K562 (cell line): ENCODE data around the gene KRIT1. TPM values are rescaled to one million over a fixed set of nuclear protein-coding genes. Genes with fewer than 3 reads are reported as not detected.

Experiments used
- ATAC-seq: fragments of 200-7000 bp; cut with Tn5 transposase; 3 replicates; pipeline ENCODE4 v1.9.1; 2020; ENCODE audit warnings: moderate library complexity
- BruUV-seq: library from RNA; stranded (reverse); fragments of 400-500 nt; replicated peaks from 2 replicates; lab custom pipeline; 2021; lab: Mats Ljungman, UMichigan
- CTCF ChIA-PET: fragments of 300-600 bp; formaldehyde crosslinking; extraction: SDS; loops from one replicate; lab custom pipeline; 2021; ENCODE audit warnings: low intra/inter-chr PET ratio; lab: Yijun Ruan, JAX
- POLR2A ChIA-PET: fragments of 300-600, 350-650 bp; sonication (Branson Sonifier 250); formaldehyde crosslinking; extraction: SDS; loops from one replicate; lab custom pipeline; 2021; ENCODE audit warnings: antibody characterized with exemption, inconsistent platforms; lab: Yijun Ruan, JAX
- DNase-seq, 4 experiments: peaks; one replicate each; pipeline versions ENCODE4 v3.0.0 to v3.0.0-alpha.2; 2011 to 2018; ENCODE audit warnings: low spot score in 3 of 4, mixed read lengths in 3 of 4; ENCODE audit errors: extremely low read depth in 1 of 4
- FAIRE-seq: peaks from 2 replicates; lab custom pipeline; 2011; peaks lifted over from hg19 to GRCh38; lab: Jason Lieb, UNC
- H2AFZ ChIP-seq: 2 replicates; pipeline ENCODE4 v1.6.0; 2011; ENCODE audit warnings: low read depth, low read length, control low read depth, inconsistent platforms
- H3K27ac ChIP-seq: fragments of 200-600 bp; 3 replicates; pipeline ENCODE4 v1.8.0; 2011; ENCODE audit warnings: low read depth, mild to moderate bottlenecking, control low read depth, inconsistent platforms, low read length, moderate library complexity, mixed read lengths; ENCODE audit errors: extremely low read depth
- H3K27me3 ChIP-seq, 2 experiments: fragments of 300-600 bp in 1 of 2; 2 replicates in 1 of 2; 3 replicates in 1 of 2; pipeline versions ENCODE4 v1.6.0 to v1.8.0; 2011; ENCODE audit warnings: inconsistent platforms in 2 of 2, low read length in 2 of 2, mild to moderate bottlenecking in 1 of 2, mixed read lengths in 1 of 2, moderate library complexity in 1 of 2; ENCODE audit not compliant: control insufficient read depth in 2 of 2, insufficient read depth in 2 of 2
- H3K36me3 ChIP-seq: fragments of 300-600 bp; 3 replicates; pipeline ENCODE4 v1.8.0; 2011; ENCODE audit warnings: mild to moderate bottlenecking, low read length, inconsistent platforms; ENCODE audit not compliant: control insufficient read depth, insufficient read depth
- H3K4me1 ChIP-seq, 2 experiments: fragments of 200-600 bp in 1 of 2; replicated peaks in 1 of 2; 2 replicates in 1 of 2; 3 replicates in 1 of 2; pipeline versions ENCODE4 v1.5.1 to v1.8.0; 2011; ENCODE audit warnings: inconsistent platforms in 2 of 2, low read length in 2 of 2, mild to moderate bottlenecking in 1 of 2, mixed read lengths in 1 of 2, moderate library complexity in 1 of 2; ENCODE audit not compliant: control insufficient read depth in 2 of 2, insufficient read depth in 2 of 2
- H3K4me2 ChIP-seq: 2 replicates; pipeline ENCODE4 v1.6.1; 2011; ENCODE audit warnings: low read length, control low read depth, inconsistent platforms, mixed read lengths; ENCODE audit not compliant: insufficient read depth
- H3K4me3 ChIP-seq: fragments of 200-600 bp; sonication (generic), shearing (Covaris generic); 2 replicates; pipeline ENCODE4 v1.5.1; 2016; ENCODE audit warnings: control low read depth, inconsistent platforms
- H3K79me2 ChIP-seq: fragments of 200-600 bp; 3 replicates; pipeline ENCODE4 v1.8.0; 2011; ENCODE audit warnings: low read length, inconsistent platforms; ENCODE audit not compliant: control insufficient read depth, insufficient read depth
- H3K9ac ChIP-seq, 2 experiments: 2 replicates each; pipeline versions ENCODE4 v1.6.0 to v1.6.1; 2011; ENCODE audit warnings: low read depth in 2 of 2, low read length in 2 of 2, control low read depth in 1 of 2, inconsistent platforms in 1 of 2, mild to moderate bottlenecking in 1 of 2, mixed read lengths in 1 of 2; ENCODE audit not compliant: insufficient read depth in 1 of 2
- H3K9me1 ChIP-seq: one replicate; pipeline ENCODE4 v1.6.0; 2011; ENCODE audit warnings: inconsistent platforms, mild to moderate bottlenecking, low read length, moderate library complexity; ENCODE audit not compliant: control insufficient read depth, insufficient read depth
- H3K9me3 ChIP-seq: replicated peaks from 2 replicates; pipeline ENCODE4 v1.5.1; 2011; ENCODE audit warnings: low read depth, low read length, inconsistent platforms; ENCODE audit not compliant: control insufficient read depth, insufficient read depth
- H4K20me1 ChIP-seq: replicated peaks from 2 replicates; pipeline ENCODE4 v1.6.1; 2011; ENCODE audit warnings: low read length, inconsistent platforms, mixed read lengths; ENCODE audit not compliant: control insufficient read depth, insufficient read depth
- C11orf30 ChIP-seq: fragments of 450-650 bp; IDR thresholded peaks from 2 replicates; pipeline ENCODE4 v1.6.1; 2016; ENCODE audit warnings: low read depth, mild to moderate bottlenecking
- CBX8 ChIP-seq: fragments of 200-600 bp; sonication (generic); IDR thresholded peaks from 2 replicates; pipeline ENCODE4 v1.6.1; 2012; ENCODE audit warnings: borderline replicate concordance, mixed run types, low read depth, mild to moderate bottlenecking, moderate library complexity, mixed read lengths, low read length, control low read depth, inconsistent platforms; ENCODE audit not compliant: poor library complexity, severe bottlenecking; ENCODE audit errors: extremely low read depth
- MAZ ChIP-seq, 2 experiments: fragments of 450-650 bp in 1 of 2; sonication (generic) in 1 of 2; formaldehyde crosslinking; IDR thresholded peaks in 1 of 2; conservative IDR thresholded peaks in 1 of 2; 2 replicates each; pipeline versions ENCODE4 v1.4.0 to v1.5.0; 2020; ENCODE audit warnings: mild to moderate bottlenecking in 1 of 2, missing genetic modification reagents in 1 of 2
- POLR2A ChIP-seq: fragments of 450-650 bp; conservative IDR thresholded peaks from 2 replicates; pipeline ENCODE4 v1.6.1; 2016
- ZBTB7A ChIP-seq: IDR thresholded peaks from 2 replicates; pipeline ENCODE4 v1.6.1; 2011; ENCODE audit warnings: low read depth, mild to moderate bottlenecking, low read length, moderate library complexity, borderline replicate concordance; ENCODE audit not compliant: control insufficient read depth
- ZNF316 ChIP-seq: fragments of 450-650 bp; IDR thresholded peaks from 2 replicates; pipeline ENCODE4 v1.6.1; 2016
- ZSCAN29 ChIP-seq: fragments of 450-650 bp; IDR thresholded peaks from 2 replicates; pipeline ENCODE4 v1.6.1; 2017
- WGBS: fragments of 100-300 bp; shearing (Covaris generic); methylation state at CpG from one replicate; pipeline ENCODE4 v1.1.6; 2016; ENCODE audit warnings: low coverage, mixed read lengths; ENCODE audit not compliant: insufficient coverage; ENCODE audit errors: missing lambda C conversion rate; 5-methylcytosine and 5-hydroxymethylcytosine counted together
- in situ Hi-C: fragments of 300-500 bp; cut with MboI; formaldehyde crosslinking; loops from 4 replicates; pipeline ENCODE4 v1.15.0; 2018; ENCODE audit warnings: inconsistent platforms, mixed read lengths
- intact Hi-C: fragments of 100-400 bp; cut with micrococcal nuclease; formaldehyde crosslinking; loops from 2 replicates; pipeline ENCODE4 v1.14.2; 2022
- polyA plus RNA-seq, 8 experiments: library from polyadenylated mRNA; depleted of rRNA in 4 of 8; stranded (reverse) in 5 of 8; unstranded in 3 of 8; fragments of >200 nt; fragmentation: Nextera tagmentation in 2 of 8; fragmentation: Illumina TruSeq in 1 of 8; extraction: Ambion mirVana in 2 of 8; extraction: Trizol in 1 of 8; gene quantifications; 2 replicates each; pipeline versions ENCODE4 v1.2.1 to v1.2.3, GENCODE V29; 2011 to 2014; ENCODE audit warnings: inconsistent platforms in 1 of 8, missing spikeins in 1 of 8
- total RNA-seq, 7 experiments: library from RNA; depleted of rRNA in 6 of 7; stranded (reverse); fragments of >200 nt in 6 of 7; fragmentation: Illumina TruSeq in 2 of 7; extraction: Trizol in 2 of 7; gene quantifications; 2 replicates each; pipeline versions ENCODE4 v1.2.1 to v1.2.3, GENCODE V29; 2011 to 2021; ENCODE audit warnings: low replicate concordance in 1 of 7

The KRIT1 gene
- total and polyA plus RNA-seq, 9 of the 15 experiments (the other 6 are each of a cell fraction or from before 2014, with no cell fraction given): 21.5 to 81.4 (median 55.9) TPM

DNA sequence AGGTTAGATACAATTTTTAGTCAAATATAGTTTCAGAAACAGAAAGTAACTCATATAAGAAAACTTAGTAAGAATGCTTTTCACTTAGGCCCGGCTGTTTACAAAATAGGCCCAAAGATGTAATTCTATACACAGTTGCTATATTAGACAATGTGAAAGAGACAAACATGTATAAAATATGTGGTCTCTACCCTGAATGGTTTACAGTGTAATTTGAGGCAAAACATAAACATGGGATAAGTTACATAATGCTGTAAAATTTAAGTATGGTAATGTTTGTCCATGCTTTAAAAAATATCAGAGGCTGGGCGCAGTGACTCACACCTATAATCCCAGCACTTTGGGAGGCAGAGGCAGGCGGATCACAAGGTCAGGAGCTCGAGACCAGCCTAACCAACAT lies 18.7 kb downstream of the KRIT1 start:
- ChIA-PET POLR2A (interaction anchor here (0.8 to 1.1 kb wide), 2 partner anchors 12 to 19 kb away, joined by 4 read pairs; partner anchors contain the start of genes ANKIB1 and KRIT1), CTCF (no interaction called here)
- no peak for DNase-seq
- 84% methylated on average over 4 of the region's 4 CpGs for WGBS
- Histone ChIP-seq H3K9ac (no peak overlapping the region), H3K4me1 (no peaks in the 10 kb centered on the region), H3K9me3 (no peaks in the 10 kb centered on the region), H3K79me2 (no peaks in the 10 kb centered on the region), H3K9me1 (no peaks in the 10 kb centered on the region), H3K4me3 (no peak overlapping the region), H2AFZ (no peak overlapping the region), H3K27me3 (no peaks in the 10 kb centered on the region), H3K4me2 (no peak overlapping the region), H4K20me1 (no peaks in the 10 kb centered on the region), H3K27ac (no peak overlapping the region), H3K36me3 (peaks cover 80% of the 10 kb centered on the region)
- intact Hi-C loops (no loop called here), in situ Hi-C loops (no loop called here)
- FAIRE-seq: no peak
- ATAC-seq: no peak
- 0 out of 2 replicates have a peak, but pooled peaks have one; percentile 13 for TF ChIP-seq POLR2A
- no peak for TF ChIP-seq ZSCAN29
- TF ChIP-seq CBX8: no peak
- no peak for TF ChIP-seq ZBTB7A
- BruUV-seq: no TSS peak

DNA sequence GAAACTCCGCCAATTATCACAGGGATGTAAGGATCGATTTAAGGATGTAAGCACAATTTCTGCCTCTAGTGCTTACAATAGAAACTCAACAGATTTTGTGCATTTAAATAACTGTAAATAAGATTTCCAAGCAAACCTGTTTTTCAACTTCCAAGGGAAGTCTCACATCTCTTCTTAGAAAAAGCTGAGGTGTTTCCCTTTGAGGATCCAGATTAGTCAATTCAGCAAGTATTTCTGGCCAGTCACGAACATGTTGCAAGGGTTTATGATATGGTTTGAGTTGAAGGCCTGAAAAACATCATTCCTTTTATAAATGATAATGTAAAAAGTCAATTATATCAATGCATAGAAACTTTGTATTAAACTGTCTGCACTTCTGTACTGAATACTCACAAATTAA lies 23.9 kb downstream of the KRIT1 start:
- Histone ChIP-seq H3K9me1 (no peaks in the 10 kb centered on the region), H3K9ac (no peak overlapping the region), H3K27me3 (no peaks in the 10 kb centered on the region), H3K4me1 (no peaks in the 10 kb centered on the region), H3K36me3 (peaks cover 93% of the 10 kb centered on the region), H3K27ac (no peak overlapping the region), H3K4me3 (no peak overlapping the region)
- no TSS peak for BruUV-seq
- ChIA-PET CTCF (no interaction called here), POLR2A (interaction anchor here (0.6 kb wide), 2 partner anchors 24 to 171 kb away, joined by 3 read pairs; no protein-coding TSS in a partner anchor)
- ATAC-seq: no peak
- intact Hi-C loops: no loop called here
- in situ Hi-C loops: no loop called here
- TF ChIP-seq MAZ (CRISPR knock-in tag; conservative IDR thresholded peaks at IDR 0.05 in 1 of 2, IDR thresholded peaks at IDR 0.05 in 1 of 2): no peak
- peak; percentile 4; the same call in 1 of the 2 replicates for TF ChIP-seq C11orf30
- TF ChIP-seq ZNF316: peak; percentile 50
- TF ChIP-seq, all 486 proteins: peak for 2
- 100% methylated on average over 3 of the region's 3 CpGs for WGBS
- H3K79me2 ChIP-seq: no peaks in the 10 kb centered on the region
- H4K20me1 ChIP-seq: no peaks in the 10 kb centered on the region
- H3K4me2 ChIP-seq: no peak overlapping the region
- FAIRE-seq (no peak), DNase-seq (no peak)
- no peak overlapping the region for H2AFZ ChIP-seq
- no peaks in the 10 kb centered on the region for H3K9me3 ChIP-seq
